IMR-90 (cell line): ENCODE results near the gene ZNF175.

Source experiments
- BHLHE40 ChIP-seq: fragments of 150-350 bp; IDR thresholded peaks from 2 replicates; pipeline ENCODE4 v1.6.1; 2016; ENCODE audit warnings: mild to moderate bottlenecking, low read depth, low read length
- CEBPB ChIP-seq: IDR thresholded peaks from 2 replicates; pipeline ENCODE4 v1.6.1; 2012; ENCODE audit warnings: low read depth, low read length, improper control_type of control experiment
- CTCF ChIP-seq: conservative IDR thresholded peaks from 2 replicates; pipeline ENCODE4 v1.5.1; 2012; ENCODE audit warnings: mild to moderate bottlenecking, low read depth, low read length, improper control_type of control experiment
- MAZ ChIP-seq: IDR thresholded peaks from 2 replicates; pipeline ENCODE4 v1.6.1; 2012; ENCODE audit warnings: low read depth, mild to moderate bottlenecking, low read length, improper control_type of control experiment, moderate library complexity, borderline replicate concordance
- MXI1 ChIP-seq: IDR thresholded peaks from 2 replicates; pipeline ENCODE4 v1.6.1; 2012; ENCODE audit warnings: low read depth, mild to moderate bottlenecking, low read length, moderate library complexity, borderline replicate concordance
- POLR2A ChIP-seq: IDR thresholded peaks from 2 replicates; pipeline ENCODE4 v1.6.1; 2012; ENCODE audit warnings: mild to moderate bottlenecking, low read depth, low read length
- RAD21 ChIP-seq: IDR thresholded peaks from 2 replicates; pipeline ENCODE4 v1.6.1; 2012; ENCODE audit warnings: low read length, improper control_type of control experiment
- RCOR1 ChIP-seq: IDR thresholded peaks from 2 replicates; pipeline ENCODE4 v1.6.1; 2012; ENCODE audit warnings: mild to moderate bottlenecking, low read length, improper control_type of control experiment; ENCODE audit not compliant: insufficient replicate concordance
- RFX5 ChIP-seq: IDR thresholded peaks from 2 replicates; pipeline ENCODE4 v1.8.0; 2012; ENCODE audit warnings: low read depth, mild to moderate bottlenecking, low read length, moderate library complexity
- SMC3 ChIP-seq: fragments of 150-350 bp; IDR thresholded peaks from 2 replicates; pipeline ENCODE4 v1.6.1; 2016; ENCODE audit warnings: low read depth, mild to moderate bottlenecking, antibody characterized with exemption, low read length, moderate library complexity
- USF2 ChIP-seq: fragments of 150-350 bp; IDR thresholded peaks from 2 replicates; pipeline ENCODE4 v1.6.1; 2017; ENCODE audit warnings: mild to moderate bottlenecking, antibody characterized with exemption, low read length, low read depth

DNA sequence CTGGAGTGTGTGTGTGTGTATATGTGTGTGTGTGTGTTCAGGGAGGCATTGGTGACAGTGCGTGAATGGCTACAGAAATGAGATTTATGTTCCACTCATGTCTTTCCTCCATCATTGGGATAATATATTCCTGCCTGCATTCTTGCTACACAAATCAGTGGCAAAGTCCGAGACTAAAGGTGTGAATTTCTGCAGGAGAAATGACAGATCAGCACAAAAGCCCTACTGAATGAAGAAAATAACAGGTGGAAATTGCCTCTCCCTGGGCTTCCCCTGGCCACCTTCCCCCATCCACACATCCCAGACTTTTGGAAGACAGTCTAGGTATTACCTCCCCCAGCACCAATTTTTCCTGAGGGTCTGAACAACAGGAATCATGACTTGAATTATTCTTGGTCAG is 49.7 kb upstream of the ZNF175 start:
- TF ChIP-seq CTCF (no peak), POLR2A (no peak), RAD21 (no peak), MAZ (no peak), SMC3 (no peak), BHLHE40 (no peak), RFX5 (no peak), CEBPB (no peak), MXI1 (no peak), RCOR1 (no peak), USF2 (no peak)
